ENCODE results near the gene RIGI. TPM values are rescaled to one million over a fixed set of nuclear protein-coding genes. Genes with fewer than 3 reads are reported as not detected.
A peak's percentile ranks its signal among the peaks of the same experiment; 100 is the strongest.

The RIGI gene
- total RNA-seq, 1 donor = 12.7 TPM

GRCh38 chr9:32503008-32503407 is 23.0 kb downstream of the RIGI start:
- H3K27ac ChIP-seq (ENCODE audit: low read depth, low read length) = peak overlapping the region; percentile 48
- H3K4me3 ChIP-seq (ENCODE audit: insufficient read depth, low read length) = no peak overlapping the region
- H2AFZ ChIP-seq (ENCODE audit: low read length) = no peak overlapping the region
- no peaks in the 10 kb centered on the region for H3K79me2 ChIP-seq (ENCODE audit: insufficient read depth, low read length)
- H3K4me1 ChIP-seq (ENCODE audit: insufficient read depth, low read length) = peaks cover 4% of the 10 kb centered on the region
- H4K20me1 ChIP-seq (ENCODE audit: insufficient read depth, low read length) = no peaks in the 10 kb centered on the region
- H3K4me2 ChIP-seq (ENCODE audit: insufficient read depth, low read length) = no peak overlapping the region
- H3K9me3 ChIP-seq (ENCODE audit: low read depth, low read length) = peaks cover 3% of the 10 kb centered on the region
- H3K27me3 ChIP-seq (ENCODE audit: insufficient read depth, low read length) = no peaks in the 10 kb centered on the region
- TF ChIP-seq, protein P1, sequence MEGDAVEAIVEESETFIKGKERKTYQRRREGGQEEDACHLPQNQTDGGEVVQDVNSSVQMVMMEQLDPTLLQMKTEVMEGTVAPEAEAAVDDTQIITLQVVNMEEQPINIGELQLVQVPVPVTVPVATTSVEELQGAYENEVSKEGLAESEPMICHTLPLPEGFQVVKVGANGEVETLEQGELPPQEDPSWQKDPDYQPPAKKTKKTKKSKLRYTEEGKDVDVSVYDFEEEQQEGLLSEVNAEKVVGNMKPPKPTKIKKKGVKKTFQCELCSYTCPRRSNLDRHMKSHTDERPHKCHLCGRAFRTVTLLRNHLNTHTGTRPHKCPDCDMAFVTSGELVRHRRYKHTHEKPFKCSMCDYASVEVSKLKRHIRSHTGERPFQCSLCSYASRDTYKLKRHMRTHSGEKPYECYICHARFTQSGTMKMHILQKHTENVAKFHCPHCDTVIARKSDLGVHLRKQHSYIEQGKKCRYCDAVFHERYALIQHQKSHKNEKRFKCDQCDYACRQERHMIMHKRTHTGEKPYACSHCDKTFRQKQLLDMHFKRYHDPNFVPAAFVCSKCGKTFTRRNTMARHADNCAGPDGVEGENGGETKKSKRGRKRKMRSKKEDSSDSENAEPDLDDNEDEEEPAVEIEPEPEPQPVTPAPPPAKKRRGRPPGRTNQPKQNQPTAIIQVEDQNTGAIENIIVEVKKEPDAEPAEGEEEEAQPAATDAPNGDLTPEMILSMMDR (IDR thresholded peaks at IDR 0.05; ENCODE audit: extremely low read depth, low read depth, low read length) = no peak
- no peak for DNase-seq (ENCODE audit: insufficient read length, low spot score, missing footprints)
- no peaks in the 10 kb centered on the region for H3K36me3 ChIP-seq (ENCODE audit: insufficient read depth, low read length)

DNA sequence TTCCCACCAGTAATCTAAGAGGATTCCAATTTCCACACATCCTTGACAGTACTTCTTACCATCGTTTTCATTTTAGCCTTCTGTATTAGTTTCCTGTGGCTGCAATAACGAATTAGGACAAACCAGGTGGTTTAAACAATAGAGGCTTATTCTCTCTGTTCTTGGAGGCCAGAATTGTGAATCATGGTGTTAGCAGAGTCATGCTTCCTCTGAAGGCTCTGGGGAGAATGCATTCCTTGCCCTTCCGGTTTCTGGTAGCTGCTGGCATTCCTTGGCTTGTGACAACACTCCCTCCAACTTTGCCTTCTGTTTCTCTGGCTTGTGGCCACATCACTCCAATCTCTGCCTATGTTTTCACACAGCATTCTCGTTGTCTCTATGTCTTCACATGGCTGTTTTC is 23.5 kb downstream of the RIGI start:
- Histone ChIP-seq H3K4me3 (ENCODE audit: insufficient read depth, low read length) (no peak overlapping the region), H2AFZ (ENCODE audit: low read length) (no peak overlapping the region), H3K4me2 (ENCODE audit: insufficient read depth, low read length) (no peak overlapping the region), H4K20me1 (ENCODE audit: insufficient read depth, low read length) (no peaks in the 10 kb centered on the region), H3K79me2 (ENCODE audit: insufficient read depth, low read length) (no peaks in the 10 kb centered on the region), H3K27me3 (ENCODE audit: insufficient read depth, low read length) (no peaks in the 10 kb centered on the region), H3K36me3 (ENCODE audit: insufficient read depth, low read length) (no peaks in the 10 kb centered on the region), H3K9me3 (ENCODE audit: low read depth, low read length) (peaks cover 3% of the 10 kb centered on the region), H3K27ac (ENCODE audit: low read depth, low read length) (peak overlapping the region; percentile 48), H3K4me1 (ENCODE audit: insufficient read depth, low read length) (peaks cover 4% of the 10 kb centered on the region)
- TF ChIP-seq, protein P1 (IDR thresholded peaks at IDR 0.05; ENCODE audit: extremely low read depth, low read depth, low read length) = no peak
- DNase-seq (ENCODE audit: insufficient read length, low spot score, missing footprints) = peak; percentile 69

DNA sequence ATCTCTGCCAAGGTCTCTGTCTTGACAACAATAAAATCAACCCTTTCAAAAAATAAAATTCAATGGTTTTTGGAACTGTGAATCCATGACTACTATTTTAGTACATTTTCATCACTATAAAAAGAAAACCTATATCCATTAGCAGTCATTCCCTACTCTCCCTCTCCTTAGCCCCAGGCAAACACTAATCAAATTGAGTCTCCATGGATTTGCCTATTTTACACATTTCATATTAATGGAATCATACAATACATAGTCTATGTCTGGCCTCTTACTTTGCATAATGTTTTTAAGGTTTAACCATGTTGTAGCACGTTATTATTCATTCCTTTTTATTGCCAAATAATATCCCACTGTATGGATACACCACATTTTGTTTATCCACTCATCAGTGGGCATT is 24.1 kb downstream of the RIGI start:
- no peak overlapping the region for H3K27ac ChIP-seq (ENCODE audit: low read depth, low read length)
- no peak overlapping the region for H3K4me2 ChIP-seq (ENCODE audit: insufficient read depth, low read length)
- H3K79me2 ChIP-seq (ENCODE audit: insufficient read depth, low read length) = no peaks in the 10 kb centered on the region
- TF ChIP-seq, protein P1 (IDR thresholded peaks at IDR 0.05; ENCODE audit: extremely low read depth, low read depth, low read length) = no peak
- no peaks in the 10 kb centered on the region for H3K36me3 ChIP-seq (ENCODE audit: insufficient read depth, low read length)
- H3K27me3 ChIP-seq (ENCODE audit: insufficient read depth, low read length) = no peaks in the 10 kb centered on the region
- no peaks in the 10 kb centered on the region for H4K20me1 ChIP-seq (ENCODE audit: insufficient read depth, low read length)
- peaks cover 3% of the 10 kb centered on the region for H3K9me3 ChIP-seq (ENCODE audit: low read depth, low read length)
- no peak overlapping the region for H2AFZ ChIP-seq (ENCODE audit: low read length)
- peaks cover 4% of the 10 kb centered on the region for H3K4me1 ChIP-seq (ENCODE audit: insufficient read depth, low read length)
- no peak overlapping the region for H3K4me3 ChIP-seq (ENCODE audit: insufficient read depth, low read length)
- no peak for DNase-seq (ENCODE audit: insufficient read length, low spot score, missing footprints)

DNA sequence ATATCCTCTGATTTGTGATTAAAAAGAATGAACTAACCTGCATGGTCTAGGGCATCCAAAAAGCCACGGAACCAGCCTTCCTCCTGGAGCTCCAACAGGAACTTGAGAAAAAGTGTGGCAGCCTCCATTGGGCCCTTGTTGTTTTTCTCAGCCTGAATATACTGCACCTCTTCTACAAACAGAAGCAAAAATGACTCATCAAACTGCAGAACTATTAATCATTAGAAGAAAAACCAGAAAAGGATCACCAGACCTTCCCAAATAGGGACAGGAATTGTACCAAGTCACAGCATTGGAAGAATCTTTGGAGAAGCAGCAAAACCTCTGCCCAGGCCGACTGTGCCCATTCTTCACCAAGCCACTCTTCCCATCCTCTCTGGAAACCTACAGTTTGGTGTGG is 25.2 kb downstream of the RIGI start:
- Histone ChIP-seq H4K20me1 (ENCODE audit: insufficient read depth, low read length) (no peaks in the 10 kb centered on the region), H2AFZ (ENCODE audit: low read length) (peak overlapping the region; percentile 30), H3K4me1 (ENCODE audit: insufficient read depth, low read length) (peaks cover 4% of the 10 kb centered on the region), H3K27me3 (ENCODE audit: insufficient read depth, low read length) (no peaks in the 10 kb centered on the region), H3K27ac (ENCODE audit: low read depth, low read length) (no peak overlapping the region), H3K79me2 (ENCODE audit: insufficient read depth, low read length) (no peaks in the 10 kb centered on the region), H3K4me2 (ENCODE audit: insufficient read depth, low read length) (no peak overlapping the region), H3K9me3 (ENCODE audit: low read depth, low read length) (peaks cover 3% of the 10 kb centered on the region), H3K36me3 (ENCODE audit: insufficient read depth, low read length) (no peaks in the 10 kb centered on the region), H3K4me3 (ENCODE audit: insufficient read depth, low read length) (no peak overlapping the region)
- no peak for DNase-seq (ENCODE audit: insufficient read length, low spot score, missing footprints)
- TF ChIP-seq, protein P1 (IDR thresholded peaks at IDR 0.05; ENCODE audit: extremely low read depth, low read depth, low read length) = no peak
